ENCODE measurements around the gene LRFN3. TPM values are rescaled to one million over a fixed set of nuclear protein-coding genes. Genes with fewer than 3 reads are reported as not detected.
A peak's percentile ranks its signal among the peaks of the same experiment; 100 is the strongest.
"Not testable (repeated sequence)": the region's sequence is repeated elsewhere in the genome, so short reads cannot be mapped to it uniquely, and the experiment has no call there.

The LRFN3 gene
- total RNA-seq, 4 donors from 2014 or later = 3.2 to 8.7 (median 5.3) TPM

DNA sequence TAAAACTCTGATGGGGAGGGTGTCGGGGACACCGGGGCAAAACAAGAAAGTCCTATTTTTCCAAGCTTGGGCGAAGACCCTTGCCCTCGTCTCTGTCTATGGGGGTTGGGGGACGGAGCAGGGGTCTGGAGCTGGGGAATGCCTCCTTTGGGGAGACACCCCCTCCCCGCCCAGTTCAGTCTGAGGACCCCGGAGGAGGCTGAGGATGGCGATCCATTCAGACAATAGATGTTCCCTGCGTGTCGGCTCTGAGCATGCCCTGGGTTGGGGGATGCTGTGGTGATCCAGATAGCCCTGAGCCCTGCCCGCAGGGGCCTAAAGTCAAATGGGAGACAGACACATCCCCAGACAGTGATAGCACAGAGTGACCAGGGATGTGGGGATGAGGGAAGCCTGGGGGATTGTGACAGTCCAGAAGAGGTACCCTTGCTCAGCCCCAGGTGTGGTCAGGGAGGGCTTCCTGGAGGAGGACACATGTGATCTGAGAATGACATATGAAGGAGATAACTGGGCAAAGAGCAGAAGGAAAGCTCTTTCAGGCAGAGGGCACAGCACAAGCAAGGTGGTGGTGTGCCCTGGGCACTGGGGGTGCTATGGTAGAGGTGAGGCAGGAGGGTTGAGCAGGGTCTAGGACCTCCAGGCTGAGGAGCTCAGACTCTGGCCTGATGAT, 9.1 kb downstream of the LRFN3 start:
- DNase-seq (ENCODE audit: low spot score) (no peak), ATAC-seq (ENCODE audit: low FRiP score) (peak; percentile 17)
- TF ChIP-seq, protein P1, sequence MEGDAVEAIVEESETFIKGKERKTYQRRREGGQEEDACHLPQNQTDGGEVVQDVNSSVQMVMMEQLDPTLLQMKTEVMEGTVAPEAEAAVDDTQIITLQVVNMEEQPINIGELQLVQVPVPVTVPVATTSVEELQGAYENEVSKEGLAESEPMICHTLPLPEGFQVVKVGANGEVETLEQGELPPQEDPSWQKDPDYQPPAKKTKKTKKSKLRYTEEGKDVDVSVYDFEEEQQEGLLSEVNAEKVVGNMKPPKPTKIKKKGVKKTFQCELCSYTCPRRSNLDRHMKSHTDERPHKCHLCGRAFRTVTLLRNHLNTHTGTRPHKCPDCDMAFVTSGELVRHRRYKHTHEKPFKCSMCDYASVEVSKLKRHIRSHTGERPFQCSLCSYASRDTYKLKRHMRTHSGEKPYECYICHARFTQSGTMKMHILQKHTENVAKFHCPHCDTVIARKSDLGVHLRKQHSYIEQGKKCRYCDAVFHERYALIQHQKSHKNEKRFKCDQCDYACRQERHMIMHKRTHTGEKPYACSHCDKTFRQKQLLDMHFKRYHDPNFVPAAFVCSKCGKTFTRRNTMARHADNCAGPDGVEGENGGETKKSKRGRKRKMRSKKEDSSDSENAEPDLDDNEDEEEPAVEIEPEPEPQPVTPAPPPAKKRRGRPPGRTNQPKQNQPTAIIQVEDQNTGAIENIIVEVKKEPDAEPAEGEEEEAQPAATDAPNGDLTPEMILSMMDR (IDR thresholded peaks at IDR 0.05) = no peak

DNA sequence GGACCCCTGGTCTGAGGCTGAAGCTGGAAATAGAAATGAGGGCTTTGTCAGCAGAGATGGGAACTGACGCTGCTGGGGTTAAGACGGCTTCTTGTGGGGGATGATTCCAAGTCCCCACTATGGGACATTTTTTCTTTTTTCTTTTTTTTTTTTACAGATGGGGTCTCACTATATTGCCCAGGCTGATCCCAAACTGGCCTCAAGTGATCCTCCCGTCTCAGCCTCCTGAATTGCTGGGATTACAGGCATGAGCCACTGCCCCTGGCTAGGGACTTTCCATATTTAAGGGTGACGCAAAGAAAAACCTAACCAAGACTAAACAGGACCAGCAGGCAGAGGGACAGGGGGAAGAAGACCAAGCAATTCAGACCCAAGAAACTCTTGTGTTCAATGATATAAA, 10.0 kb downstream of the LRFN3 start:
- TF ChIP-seq, protein P1 (IDR thresholded peaks at IDR 0.05) = no peak
- ATAC-seq (ENCODE audit: low FRiP score) (no peak), DNase-seq (ENCODE audit: low spot score) (no peak)

DNA sequence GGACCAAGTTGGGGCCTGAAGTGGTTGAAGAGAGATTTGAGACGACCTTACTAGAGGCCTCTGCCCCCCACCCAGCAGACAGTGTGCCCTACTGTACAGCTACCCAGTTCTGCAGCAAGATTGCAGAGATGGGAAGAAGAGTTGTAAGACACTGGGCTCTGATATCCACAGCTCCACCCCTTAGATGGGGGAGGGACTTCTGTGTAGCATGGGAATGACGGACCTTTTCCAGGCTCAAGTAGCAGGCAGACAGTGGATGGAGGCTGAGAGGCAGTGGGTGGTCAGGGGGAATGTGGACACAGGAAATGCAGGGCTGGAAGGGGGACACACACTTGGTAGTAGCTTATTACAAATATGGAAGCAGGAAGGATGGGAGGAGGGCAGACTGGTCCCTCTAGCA, 13.0 kb downstream of the LRFN3 start:
- TF ChIP-seq, protein P1 (IDR thresholded peaks at IDR 0.05) = no peak
- ATAC-seq (ENCODE audit: low FRiP score) (no peak), DNase-seq (ENCODE audit: low spot score) (no peak)

DNA sequence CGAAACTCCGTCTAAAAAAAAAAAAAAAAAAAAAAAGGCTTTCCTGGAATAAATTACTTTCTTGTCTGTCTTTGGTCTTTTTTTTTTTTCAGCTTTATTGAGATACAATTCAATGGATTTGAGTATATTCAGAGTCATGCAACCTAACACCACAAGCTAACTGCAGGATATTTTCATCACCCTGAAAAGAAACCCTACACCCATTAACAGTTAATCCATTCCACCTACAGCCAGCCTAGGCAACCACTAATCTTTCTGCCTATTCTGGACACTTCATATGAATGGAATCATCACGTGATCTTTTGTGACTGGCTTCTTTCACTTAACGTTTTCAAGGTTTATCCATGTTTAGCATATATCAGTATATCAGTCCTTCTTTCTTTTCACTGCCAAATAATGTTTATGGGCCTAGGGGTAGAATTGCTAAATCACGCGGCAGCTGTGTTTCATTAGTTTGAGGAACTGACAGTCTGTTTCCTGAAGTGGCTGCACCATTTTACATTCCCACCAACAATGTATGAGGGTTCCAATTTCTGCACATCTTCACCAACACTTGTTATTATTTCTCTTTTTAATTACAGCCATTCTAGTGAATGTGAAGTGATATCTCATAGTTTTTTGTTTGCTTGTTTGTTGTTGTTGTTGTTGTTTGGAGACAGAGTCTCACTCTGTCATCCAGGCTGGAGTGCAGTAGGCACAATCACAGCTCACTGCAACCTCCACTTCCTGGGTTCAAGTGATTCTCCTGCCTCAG, 19.9 kb downstream of the LRFN3 start:
- DNase-seq (ENCODE audit: low spot score) = no peak
- no peak for ATAC-seq (ENCODE audit: low FRiP score)
- TF ChIP-seq, protein P1 (IDR thresholded peaks at IDR 0.05) = no peak

DNA sequence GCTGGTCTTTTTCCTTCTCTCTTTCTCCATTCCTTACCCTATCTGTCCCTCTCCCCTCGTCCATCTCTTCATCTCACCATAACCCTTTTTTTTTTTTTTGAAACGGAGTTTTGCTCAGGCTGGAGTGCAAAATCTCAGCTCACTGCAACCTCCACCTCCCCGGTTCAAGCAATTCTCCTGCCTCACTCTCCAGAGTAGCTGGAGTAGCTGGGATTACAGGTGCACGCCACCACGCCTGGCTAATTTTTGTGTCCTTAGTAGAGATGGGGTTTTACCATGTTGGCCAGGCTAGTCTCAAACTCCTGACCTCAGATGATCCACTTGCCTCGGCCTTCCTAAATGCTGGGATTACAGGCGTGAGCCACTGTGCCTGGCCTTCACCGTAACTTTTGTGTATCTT, 21.2 kb downstream of the LRFN3 start:
- ATAC-seq (ENCODE audit: low FRiP score); DNase-seq (ENCODE audit: low spot score): not testable (repeated sequence)

DNA sequence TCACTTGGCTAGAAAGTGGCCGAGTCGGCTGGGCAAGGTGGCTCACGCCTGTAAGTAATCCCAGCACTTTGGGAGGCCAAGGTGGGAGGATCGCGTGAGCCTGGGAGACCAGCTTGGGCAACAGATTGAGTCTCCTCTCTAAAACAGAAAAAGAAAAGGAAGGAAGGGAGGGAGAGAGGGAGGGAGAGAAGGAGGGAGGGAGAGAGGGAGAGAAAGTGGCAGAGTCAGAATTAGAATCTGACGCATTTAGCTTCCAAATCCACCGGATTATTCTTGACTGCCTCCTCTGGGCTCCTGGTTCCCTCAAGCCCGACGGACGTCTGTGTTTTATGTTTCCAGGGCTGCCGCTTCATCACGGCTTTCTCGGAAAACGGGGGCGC, 22.5 kb downstream of the LRFN3 start:
- DNase-seq (ENCODE audit: low spot score) (no peak), ATAC-seq (ENCODE audit: low FRiP score) (no peak)
- TF ChIP-seq, protein P1 (IDR thresholded peaks at IDR 0.05) = no peak

DNA sequence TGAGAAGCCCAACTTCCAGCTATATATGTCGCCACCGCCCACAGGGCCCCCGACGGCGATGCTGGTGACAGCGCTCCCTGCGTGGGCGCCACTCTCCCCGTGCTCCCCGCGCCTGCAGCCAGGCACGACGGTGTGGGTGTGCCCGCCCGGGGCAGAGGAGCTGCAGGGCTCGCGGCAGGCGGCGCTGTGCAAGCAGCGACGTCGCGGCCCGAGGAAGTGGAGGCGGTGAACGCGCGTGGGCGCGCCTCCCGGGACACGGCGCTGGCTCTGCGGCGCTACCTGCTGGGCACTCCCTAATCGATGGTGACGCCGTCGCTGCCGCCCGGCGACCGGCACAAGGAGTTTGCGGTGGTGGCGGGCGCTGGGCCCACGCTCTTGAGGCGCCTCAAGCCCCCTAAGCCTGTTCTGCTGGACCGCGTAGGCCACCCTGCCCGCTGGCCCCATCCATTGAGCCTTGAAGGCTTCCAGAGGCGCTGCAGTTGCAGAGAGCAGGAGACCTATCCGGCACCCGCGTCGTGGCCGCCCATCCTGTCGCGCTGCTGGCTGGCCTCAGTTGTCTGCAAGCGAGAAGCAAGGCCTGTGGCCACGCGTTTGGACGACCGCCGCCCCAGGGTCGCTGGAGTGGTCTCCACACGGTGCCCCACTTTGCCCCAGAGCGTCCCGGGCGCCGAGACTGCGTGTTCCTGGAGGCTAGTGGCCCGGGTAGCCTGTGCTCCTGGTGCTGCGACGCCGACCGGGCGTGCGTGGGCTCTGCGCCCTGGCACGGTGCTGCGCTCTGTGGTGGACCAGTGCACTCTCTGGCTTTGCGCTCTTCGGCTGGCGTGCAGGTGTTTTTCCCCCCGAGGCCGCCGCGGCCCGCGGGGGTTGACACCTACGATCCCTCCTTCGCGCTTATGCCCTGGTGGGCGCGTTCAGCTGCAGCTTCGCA, 23.1 kb downstream of the LRFN3 start:
- ATAC-seq (ENCODE audit: low FRiP score) (no peak), DNase-seq (ENCODE audit: low spot score) (no peak)
- TF ChIP-seq, protein P1 (IDR thresholded peaks at IDR 0.05) = no peak
